Hematopoietic multipotent progenitor cell treated with erythropoietin and hydrocortisone succinate and interleukin-3 and kit ligand, for 4 days (in vitro differentiated cells): ENCODE measurements around the gene CEP135.
"Not testable (repeated sequence)": the region's sequence is repeated elsewhere in the genome, so short reads cannot be mapped to it uniquely, and the experiment has no call there.

Experiments used
- DNase-seq: peaks from one replicate; pipeline ENCODE4 v3.0.0-alpha.2; 2015

CEP135 gene, protein sequence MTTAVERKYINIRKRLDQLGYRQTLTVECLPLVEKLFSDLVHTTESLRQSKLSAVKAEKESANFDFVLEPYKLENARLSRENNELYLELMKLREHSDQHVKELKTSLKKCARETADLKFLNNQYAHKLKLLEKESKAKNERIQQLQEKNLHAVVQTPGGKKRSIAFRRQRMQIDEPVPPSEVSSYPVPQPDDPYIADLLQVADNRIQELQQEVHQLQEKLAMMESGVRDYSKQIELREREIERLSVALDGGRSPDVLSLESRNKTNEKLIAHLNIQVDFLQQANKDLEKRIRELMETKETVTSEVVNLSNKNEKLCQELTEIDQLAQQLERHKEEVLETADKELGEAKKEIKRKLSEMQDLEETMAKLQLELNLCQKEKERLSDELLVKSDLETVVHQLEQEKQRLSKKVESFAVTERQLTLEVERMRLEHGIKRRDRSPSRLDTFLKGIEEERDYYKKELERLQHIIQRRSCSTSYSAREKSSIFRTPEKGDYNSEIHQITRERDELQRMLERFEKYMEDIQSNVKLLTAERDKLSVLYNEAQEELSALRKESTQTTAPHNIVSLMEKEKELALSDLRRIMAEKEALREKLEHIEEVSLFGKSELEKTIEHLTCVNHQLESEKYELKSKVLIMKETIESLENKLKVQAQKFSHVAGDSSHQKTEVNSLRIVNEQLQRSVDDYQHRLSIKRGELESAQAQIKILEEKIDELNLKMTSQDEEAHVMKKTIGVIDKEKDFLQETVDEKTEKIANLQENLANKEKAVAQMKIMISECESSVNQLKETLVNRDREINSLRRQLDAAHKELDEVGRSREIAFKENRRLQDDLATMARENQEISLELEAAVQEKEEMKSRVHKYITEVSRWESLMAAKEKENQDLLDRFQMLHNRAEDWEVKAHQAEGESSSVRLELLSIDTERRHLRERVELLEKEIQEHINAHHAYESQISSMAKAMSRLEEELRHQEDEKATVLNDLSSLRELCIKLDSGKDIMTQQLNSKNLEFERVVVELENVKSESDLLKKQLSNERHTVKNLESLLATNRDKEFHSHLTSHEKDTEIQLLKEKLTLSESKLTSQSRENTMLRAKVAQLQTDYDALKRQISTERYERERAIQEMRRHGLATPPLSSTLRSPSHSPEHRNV

DNA sequence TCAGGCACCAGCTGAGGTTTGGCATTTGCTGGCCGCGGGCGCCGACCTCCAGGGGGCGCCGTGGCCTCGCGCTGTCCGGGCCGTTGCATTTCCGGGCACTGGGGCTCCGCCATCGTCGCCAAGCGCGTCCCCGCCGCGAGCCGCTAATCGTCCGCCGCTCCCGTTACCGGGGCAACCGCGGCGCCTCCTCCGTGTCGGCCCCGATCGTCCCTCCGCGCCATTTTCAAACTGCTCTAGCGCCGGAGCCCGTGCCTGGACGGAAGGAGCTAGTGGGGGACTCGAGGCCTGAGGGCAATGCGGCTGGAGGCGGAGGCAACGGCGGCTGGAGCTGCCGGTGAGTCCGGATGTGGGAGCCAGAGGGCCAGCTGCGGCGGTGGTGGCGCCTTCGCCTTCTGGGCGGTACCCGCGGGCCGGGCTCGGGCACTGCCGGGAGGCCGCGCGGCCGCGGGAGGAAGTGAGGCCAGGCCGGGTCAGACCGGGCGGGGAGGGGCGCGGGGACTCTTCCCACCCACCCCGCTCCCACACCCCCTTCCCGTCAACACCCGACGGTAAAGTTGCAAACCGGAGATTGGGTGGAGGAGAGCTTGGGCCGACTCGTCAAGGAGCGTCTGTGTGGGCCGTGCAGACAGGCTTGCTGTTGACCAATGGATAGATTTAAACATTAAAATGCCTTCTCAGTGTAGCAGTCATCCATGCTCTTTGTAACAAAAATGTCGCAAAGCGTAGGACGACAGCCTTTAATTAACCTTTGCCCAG lies at the start of gene CEP135:
Gene CEP135, plus strand, starts transcription at position 220 of the 756 bp plus-strand sequence. CDS start 3,186 bp downstream, outside the sequence.
- DNase-seq, result peak; percentile 98

- no peak for DNase-seq
Measured at GRCh38 chr4:55902677-55903076, 46.1 kb upstream of the CEP135 start.

- DNase-seq, result no peak
Measured at GRCh38 chr4:55903577-55903976, 45.2 kb upstream of the CEP135 start.

GRCh38 chr4:55904576-55904975 lies 44.2 kb upstream of the CEP135 start:
- DNase-seq, result no peak

- no peak for DNase-seq
Measured at GRCh38 chr4:55906323-55906722, 42.4 kb upstream of the CEP135 start.

DNA sequence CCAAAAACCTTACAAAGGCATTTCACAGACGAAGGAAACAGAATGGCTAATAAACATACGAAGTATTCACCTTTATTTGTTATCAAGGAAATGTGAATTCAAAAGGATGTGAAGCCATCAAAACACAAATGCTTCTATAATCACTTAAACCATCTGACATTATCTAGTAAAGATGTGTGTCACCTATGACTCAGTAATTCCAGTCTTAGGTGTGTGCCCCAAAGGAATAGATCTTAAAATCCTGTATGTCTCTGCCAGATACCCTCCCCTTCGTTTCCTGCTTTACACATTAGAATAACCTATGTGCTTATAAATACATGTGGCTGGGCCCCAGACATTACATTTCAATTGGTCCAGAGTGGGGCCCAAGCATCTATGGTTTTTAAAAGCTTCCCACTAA lies 41.8 kb upstream of the CEP135 start:
- DNase-seq, result no peak

DNA sequence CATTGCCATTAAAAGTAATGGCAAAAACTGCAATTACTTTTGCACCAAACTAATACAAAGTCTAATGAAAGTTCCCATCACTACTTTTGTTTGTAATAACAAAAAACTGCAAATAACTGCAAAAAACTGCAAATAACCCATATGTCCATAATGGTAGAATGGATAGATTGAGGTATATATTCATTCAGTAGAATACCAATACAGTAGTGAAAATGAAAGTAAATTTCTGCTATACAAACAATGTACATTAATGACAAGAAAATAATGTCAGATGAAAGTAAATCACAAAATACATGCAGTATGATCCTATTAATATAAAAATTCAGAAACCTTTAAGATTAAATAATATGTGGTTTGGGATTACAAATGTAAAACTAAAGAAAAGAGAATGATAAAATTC lies 41.3 kb upstream of the CEP135 start:
- no peak for DNase-seq

DNA sequence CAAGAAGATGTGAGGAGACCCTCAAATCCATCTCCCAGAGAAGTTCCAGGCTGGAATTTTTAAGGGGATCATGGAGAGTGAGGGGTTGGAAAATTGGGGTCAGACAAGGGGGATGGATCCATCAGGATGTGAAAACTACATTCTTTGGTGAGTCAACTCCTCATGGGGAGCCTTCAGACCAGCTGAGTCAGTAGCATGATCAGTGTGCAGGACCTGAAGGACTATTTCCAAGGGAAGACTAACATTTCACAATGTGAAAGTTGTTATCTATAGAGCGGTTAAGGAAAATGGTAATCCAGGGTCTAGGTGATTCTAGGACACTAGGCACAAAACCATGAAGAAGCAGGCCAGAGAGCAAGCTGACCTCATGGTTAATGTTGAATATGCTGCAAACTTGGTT lies 38.6 kb upstream of the CEP135 start:
- DNase-seq, result no peak

GRCh38 chr4:55912249-55912648 lies 36.5 kb upstream of the CEP135 start:
- DNase-seq, result no peak

- DNase-seq, result no peak
Measured at GRCh38 chr4:55920571-55920970, 28.2 kb upstream of the CEP135 start.

DNA sequence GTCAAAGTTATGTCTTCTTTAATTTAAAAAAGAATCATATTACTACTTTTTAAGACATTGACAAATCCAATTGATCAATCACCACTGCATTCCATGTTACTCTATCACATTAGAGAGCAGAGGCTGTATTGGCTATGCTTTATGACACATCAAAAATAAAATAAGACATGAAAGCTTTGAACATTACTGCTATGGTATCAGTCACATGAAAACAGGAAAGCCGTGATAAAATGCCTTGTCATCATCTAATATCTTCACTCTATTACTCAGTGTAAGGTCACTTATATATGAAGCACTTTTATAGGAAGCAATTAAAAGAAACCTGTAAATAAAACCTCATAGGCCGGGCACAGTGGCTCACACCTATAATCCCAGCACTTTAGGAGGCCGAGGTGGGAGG lies 27.7 kb upstream of the CEP135 start:
- DNase-seq, result peak; percentile 22

DNA sequence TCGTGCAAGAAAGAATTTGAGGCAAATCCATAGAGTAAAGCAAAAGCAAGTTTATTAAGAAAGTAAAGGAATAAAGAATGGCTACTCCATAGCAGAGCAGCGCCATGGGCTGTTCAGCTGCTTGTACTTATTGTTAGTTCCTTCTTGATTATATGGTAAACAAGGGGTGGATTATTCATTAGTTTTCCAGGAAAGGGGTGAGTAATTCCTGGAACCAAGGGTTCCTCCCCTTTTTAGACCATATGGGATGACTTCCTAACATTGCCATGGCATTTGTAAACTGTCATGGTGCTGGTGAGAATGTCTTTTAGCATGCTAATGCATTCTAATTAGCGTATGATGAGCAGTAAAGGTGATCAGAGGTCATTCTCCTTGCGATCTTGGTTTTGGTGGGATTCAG lies 23.5 kb upstream of the CEP135 start:
- no peak for DNase-seq

DNA sequence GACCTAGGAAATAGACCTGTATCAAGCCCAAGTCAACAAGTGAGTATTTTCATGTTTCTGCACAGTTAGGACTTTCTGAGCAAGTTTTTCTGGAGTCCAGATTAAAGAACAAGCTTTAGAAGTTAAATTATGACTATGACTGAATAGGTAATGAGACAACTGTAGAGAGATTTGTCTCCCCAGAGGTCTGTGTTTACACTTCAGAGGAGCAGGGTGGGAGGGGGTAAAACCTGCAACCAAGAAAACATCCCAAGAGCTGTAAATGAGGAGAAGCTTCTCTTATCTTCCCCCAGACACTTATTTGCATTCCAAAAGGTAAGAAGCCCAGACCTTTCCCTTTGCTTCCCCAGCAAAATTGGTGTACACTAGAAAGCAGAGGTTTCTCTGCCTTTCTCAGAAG lies 22.1 kb upstream of the CEP135 start:
- no peak for DNase-seq

- peak; percentile 47 for DNase-seq
Measured at GRCh38 chr4:55927803-55928437, 20.8 kb upstream of the CEP135 start.

DNA sequence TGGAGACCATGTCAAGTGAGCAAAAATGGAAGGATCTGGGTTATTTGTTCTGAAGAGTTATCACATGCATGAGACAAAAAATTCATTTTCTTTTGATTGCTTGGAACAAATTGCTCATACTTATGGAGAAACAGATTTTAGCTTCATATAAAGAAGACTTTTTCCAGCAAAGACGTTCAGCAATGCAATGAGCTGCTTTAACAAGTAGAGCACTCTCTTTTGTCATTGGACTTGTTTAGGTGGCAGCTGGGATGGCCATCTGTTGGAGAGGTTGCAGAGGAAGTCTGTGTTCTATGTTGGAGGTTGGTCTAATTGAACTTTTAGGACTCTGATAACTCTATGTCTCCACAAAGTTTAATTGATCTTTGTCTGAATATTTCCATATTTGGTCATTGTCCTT lies 19.9 kb upstream of the CEP135 start:
- DNase-seq, result no peak

DNA sequence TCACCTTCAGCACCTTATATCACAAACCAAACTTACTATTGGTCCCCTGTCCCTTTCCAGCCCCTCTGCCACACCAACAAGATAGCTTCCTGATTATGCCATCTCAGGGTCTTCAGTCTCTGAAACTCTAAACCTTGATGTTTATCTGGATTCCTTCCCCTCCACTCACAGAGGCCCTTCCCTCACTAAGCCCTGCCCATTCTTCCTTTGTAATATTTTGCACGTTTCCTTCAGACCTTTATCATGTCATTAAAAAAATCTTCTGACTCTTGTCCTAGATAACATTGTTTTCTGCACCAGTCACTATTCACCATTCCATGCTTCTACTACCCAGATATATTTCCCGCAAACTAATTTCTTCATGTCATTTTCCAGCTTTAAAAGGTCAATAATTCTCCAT lies 17.7 kb upstream of the CEP135 start:
- DNase-seq, result peak; percentile 26

DNA sequence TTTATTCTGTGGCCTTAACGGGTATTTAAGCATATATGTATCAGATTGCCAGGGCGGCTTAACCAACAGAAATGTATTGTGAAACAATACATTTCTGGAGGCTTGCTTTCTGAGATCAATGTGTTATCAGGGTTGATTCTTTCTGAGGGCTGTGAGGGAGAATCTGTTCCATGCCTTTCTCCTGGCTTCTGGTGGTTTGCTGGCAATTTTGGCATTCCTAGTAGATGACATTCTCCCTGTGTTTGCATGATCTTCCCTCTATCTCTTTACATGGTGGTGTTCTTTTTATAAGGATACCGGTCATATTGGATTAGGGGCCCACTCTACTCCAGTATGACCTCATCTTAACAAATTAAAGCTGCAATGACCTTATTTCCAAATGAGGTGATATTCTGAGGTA lies 16.9 kb upstream of the CEP135 start:
- DNase-seq, result no peak

GRCh38 chr4:55932511-55932910 lies 16.2 kb upstream of the CEP135 start:
- no peak for DNase-seq

DNA sequence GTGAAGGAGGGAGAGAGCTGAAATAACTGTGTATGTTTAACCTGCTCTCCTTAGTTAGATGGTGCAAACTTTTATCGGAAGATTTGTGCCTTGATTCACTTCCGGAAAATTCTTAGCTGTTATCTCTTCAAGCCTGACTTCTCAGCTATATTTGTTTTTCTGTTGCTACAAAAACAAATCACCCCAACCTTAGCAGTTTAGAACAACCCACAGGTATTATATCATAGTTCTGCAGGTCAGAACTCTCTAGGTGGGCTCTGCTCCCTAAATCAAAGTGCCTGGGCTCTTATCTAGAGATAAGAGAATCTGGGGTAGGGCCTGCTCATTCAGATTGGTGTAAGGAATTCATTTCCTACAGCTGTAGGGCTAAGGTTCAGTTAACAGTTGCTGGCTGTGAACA lies 15.1 kb upstream of the CEP135 start:
- no peak for DNase-seq

- DNase-seq, result not testable (repeated sequence)
Measured at GRCh38 chr4:55935907-55936306, 12.8 kb upstream of the CEP135 start.

DNA sequence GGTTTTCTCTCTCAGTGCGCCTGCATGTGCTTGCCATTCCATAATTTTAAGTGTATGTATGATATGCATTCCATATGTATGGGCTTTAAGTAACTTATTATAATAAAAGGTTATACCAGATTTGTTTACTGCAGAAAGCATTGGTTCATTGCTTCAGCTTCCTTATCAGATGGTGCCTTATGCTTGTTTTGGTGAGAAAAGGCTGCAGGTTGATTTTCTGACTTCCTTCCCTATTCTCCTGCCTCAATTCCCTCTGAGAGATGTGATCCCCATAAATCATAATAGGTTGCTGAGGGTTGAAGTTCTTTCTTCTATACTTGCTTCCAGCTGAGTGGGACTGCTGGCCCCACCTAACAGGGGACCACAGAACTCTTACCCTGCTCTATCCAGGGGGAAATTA lies 10.3 kb upstream of the CEP135 start:
- DNase-seq, result peak; percentile 55

DNA sequence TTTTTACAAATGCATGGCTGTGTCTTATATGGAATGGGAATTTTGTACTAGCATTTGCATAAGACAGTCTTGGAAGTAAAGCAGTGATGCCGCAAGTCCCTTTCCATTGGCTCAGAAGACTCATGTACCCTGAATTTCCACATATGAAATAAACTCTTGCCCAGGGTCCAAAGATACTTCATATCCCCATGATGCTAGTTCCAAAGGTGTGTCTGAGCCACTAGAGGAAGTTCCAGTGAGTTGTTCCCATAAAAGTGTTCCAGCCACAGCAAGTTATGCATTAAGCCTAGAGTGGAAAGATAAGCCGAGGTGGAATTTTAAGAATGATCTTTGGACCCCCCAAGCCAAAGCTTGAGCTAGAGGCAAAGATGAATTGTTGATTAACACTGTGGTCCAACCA lies 9.3 kb upstream of the CEP135 start:
- no peak for DNase-seq
